HEK293T (cell line): ENCODE results near the gene MYO7B.

Experiments
- CTCF ChIA-PET: fragments of 350-600 bp; formaldehyde crosslinking; extraction: SDS; loops from one replicate; lab custom pipeline; 2021; ENCODE audit warnings: antibody characterized with exemption, inconsistent platforms; lab: Yijun Ruan, JAX
- POLR2A ChIA-PET: fragments of 350-600 bp; formaldehyde crosslinking; extraction: SDS; loops from one replicate; lab custom pipeline; 2020; ENCODE audit warnings: antibody characterized with exemption, inconsistent platforms; lab: Yijun Ruan, JAX
- DNase-seq: peaks from one replicate; pipeline ENCODE4 v3.0.0; 2012; ENCODE audit warnings: mixed read lengths; ENCODE audit errors: extremely low spot score
- ARNT ChIP-seq: fragments of 450-650 bp; IDR thresholded peaks from 2 replicates; pipeline ENCODE4 v1.6.1; 2017; ENCODE audit warnings: mild to moderate bottlenecking
- BHLHE40 ChIP-seq: fragments of 450-650 bp; IDR thresholded peaks from 2 replicates; pipeline ENCODE4 v1.6.1; 2016; ENCODE audit warnings: mild to moderate bottlenecking, moderate library complexity, borderline replicate concordance
- CTBP1 ChIP-seq: fragments of 450-650 bp; IDR thresholded peaks from 2 replicates; pipeline ENCODE4 v1.6.1; 2016; ENCODE audit warnings: borderline replicate concordance
- ELF4 ChIP-seq: fragments of 450-650 bp; IDR thresholded peaks from 2 replicates; pipeline ENCODE4 v1.6.1; 2017; ENCODE audit warnings: antibody characterized with exemption
- FOXA1 ChIP-seq: fragments of 450-650 bp; IDR thresholded peaks from 2 replicates; pipeline ENCODE4 v1.6.1; 2016; ENCODE audit warnings: mild to moderate bottlenecking
- FOXK2 ChIP-seq: fragments of 450-650 bp; IDR thresholded peaks from 2 replicates; pipeline ENCODE4 v1.6.1; 2016; ENCODE audit warnings: mild to moderate bottlenecking
- FOXM1 ChIP-seq: fragments of 450-650 bp; IDR thresholded peaks from 2 replicates; pipeline ENCODE4 v1.6.1; 2017; ENCODE audit warnings: mild to moderate bottlenecking, borderline replicate concordance
- HDGF ChIP-seq: fragments of 450-650 bp; IDR thresholded peaks from 2 replicates; pipeline ENCODE4 v1.6.1; 2017; ENCODE audit warnings: antibody characterized with exemption, borderline replicate concordance
- L3MBTL2 ChIP-seq: fragments of 450-650 bp; conservative IDR thresholded peaks from 2 replicates; pipeline ENCODE4 v1.6.1; 2016; ENCODE audit warnings: mild to moderate bottlenecking
- LEF1 ChIP-seq: fragments of 450-650 bp; IDR thresholded peaks from 2 replicates; pipeline ENCODE4 v1.6.1; 2017; ENCODE audit warnings: mild to moderate bottlenecking, borderline replicate concordance
- NFRKB ChIP-seq: fragments of 450-650 bp; IDR thresholded peaks from 2 replicates; pipeline ENCODE4 v1.6.1; 2016; ENCODE audit warnings: mild to moderate bottlenecking, moderate library complexity
- PKNOX1 ChIP-seq: fragments of 450-650 bp; IDR thresholded peaks from 2 replicates; pipeline ENCODE4 v1.6.1; 2016
- SP1 ChIP-seq: fragments of 450-650 bp; IDR thresholded peaks from 2 replicates; pipeline ENCODE4 v1.6.1; 2017
- SUZ12 ChIP-seq: fragments of 450-650 bp; IDR thresholded peaks from 2 replicates; pipeline ENCODE4 v1.6.1; 2016; ENCODE audit warnings: mild to moderate bottlenecking
- TARDBP ChIP-seq: fragments of 450-650 bp; IDR thresholded peaks from 2 replicates; pipeline ENCODE4 v1.6.1; 2016
- ZNF384 ChIP-seq: fragments of 450-650 bp; IDR thresholded peaks from 2 replicates; pipeline ENCODE4 v1.6.1; 2016

Gene MYO7B

DNA sequence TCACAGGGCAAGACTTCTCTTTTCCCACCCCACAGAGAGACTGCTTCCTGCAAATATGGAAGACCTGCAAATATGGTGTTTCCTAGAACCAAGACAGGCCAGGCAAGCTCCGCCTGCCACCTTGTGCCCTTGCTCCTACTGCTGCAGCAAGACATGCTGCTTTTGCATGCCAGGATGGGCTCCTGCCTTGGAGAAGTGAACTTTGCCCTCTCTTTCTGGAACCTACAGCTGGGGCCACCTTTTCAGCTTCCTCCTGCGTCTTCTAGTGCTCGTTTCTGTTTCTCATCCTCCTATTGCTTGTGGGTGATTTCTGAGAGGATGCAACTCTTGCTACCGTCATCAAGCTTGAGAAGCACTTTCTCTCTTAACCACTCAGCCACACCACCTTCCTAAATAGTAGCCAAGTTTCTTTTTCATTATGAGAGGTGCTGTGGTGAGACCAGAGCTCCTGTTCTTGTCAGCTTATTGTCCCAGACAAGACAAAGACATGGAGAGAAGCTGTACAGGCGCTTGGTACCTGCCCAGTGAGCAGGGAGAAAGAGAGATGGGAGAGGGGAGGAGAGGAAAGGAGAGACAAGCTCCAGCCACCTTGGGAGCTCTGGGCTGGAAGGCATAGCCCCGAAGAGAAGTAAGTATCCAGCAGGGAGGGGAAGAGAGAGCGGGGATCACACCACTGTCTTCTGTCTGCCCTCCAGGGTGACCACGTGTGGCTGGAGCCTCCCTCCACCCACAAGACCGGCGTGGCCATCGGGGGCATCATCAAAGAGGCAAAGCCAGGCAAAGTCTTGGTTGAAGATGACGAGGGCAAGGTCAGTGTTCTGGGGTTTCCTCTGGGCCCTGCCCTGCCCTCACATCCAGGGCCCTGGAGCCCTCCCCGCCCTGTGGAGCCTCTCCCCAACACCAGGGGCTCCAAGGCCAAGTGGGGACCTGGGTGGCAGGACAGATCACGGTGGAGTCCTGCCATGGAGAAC lies 28.3 kb downstream of the MYO7B start:
- no peak for DNase-seq
- ChIA-PET POLR2A (no interaction called here), CTCF (interaction anchor here (0.6 kb wide), 1 partner anchor 30 kb away, joined by 3 read pairs; no protein-coding TSS in a partner anchor)

DNA sequence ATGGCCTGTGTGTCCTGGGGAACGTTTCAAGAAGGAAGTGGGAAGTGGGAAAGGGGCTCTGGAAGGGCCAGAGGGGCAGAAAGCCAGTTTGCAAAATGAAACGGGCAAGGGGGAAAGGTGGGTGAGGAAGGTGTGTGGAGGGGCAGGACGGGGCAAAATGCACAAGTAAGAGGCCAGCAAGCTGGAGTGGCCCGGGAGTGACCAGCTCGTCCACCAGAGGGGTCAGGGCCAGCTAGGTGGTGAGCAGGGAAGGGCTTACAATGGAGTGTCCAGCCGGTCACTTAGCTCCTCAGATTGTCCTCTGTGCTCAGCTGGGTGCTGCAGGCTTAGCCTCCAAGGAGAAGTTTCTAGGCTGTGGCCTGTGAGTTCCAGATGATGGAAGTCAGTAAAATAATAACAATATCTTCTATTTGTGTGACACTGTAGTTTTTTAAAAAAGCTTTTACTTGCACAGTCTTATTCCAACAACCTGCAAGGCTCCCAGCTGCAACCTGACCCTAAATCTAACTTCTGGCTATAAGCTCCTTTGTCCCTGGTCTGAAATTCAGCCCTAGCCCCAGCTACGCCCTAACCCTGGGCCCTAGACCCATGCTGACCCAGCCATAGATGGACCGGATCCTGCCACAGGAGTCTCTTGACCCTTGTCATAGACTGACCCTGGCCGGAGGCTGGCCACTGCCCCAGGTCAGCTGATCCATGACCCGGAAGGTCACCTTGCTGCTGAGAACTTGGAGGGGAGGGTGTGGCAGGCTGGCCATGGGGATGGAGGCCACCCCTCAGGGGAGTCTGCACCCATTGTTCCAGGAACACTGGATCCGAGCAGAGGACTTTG lies 29.2 kb downstream of the MYO7B start:
- CTCF ChIA-PET: no interaction called here

More for the DNA sequence above, 28.3 kb downstream of the MYO7B start:
- no peak for TF ChIP-seq BHLHE40

GRCh38 chr2:127565261-127566138 lies 30.0 kb downstream of the MYO7B start:
- ChIA-PET POLR2A (no interaction called here), CTCF (no interaction called here)
- TF ChIP-seq L3MBTL2 (no peak), SUZ12 (no peak), ELF4 (no peak), LEF1 (no peak), FOXM1 (no peak), NFRKB (no peak), PKNOX1 (no peak), CTBP1 (no peak), HDGF (no peak), SP1 (no peak), ZNF384 (no peak), ARNT (no peak)
- DNase-seq: no peak

More for the DNA sequence above, 29.2 kb downstream of the MYO7B start:
- POLR2A ChIA-PET: no interaction called here
- TF ChIP-seq SUZ12: no peak
- TF ChIP-seq ARNT: no peak
- TF ChIP-seq BHLHE40: no peak
- no peak for TF ChIP-seq ZNF384
- no peak for TF ChIP-seq TARDBP
- no peak for TF ChIP-seq FOXM1
- no peak for TF ChIP-seq FOXA1
- no peak for TF ChIP-seq FOXK2
- TF ChIP-seq CTBP1: no peak
- TF ChIP-seq ELF4: no peak
- no peak for TF ChIP-seq HDGF
- no peak for TF ChIP-seq LEF1
- no peak for TF ChIP-seq PKNOX1
- no peak for TF ChIP-seq NFRKB
- no peak for TF ChIP-seq SP1
- TF ChIP-seq L3MBTL2: no peak
- no peak for DNase-seq

- no peak for DNase-seq
- POLR2A ChIA-PET: no interaction called here
- TF ChIP-seq NFRKB (no peak), SUZ12 (no peak)
- CTCF ChIA-PET: interaction anchor here (1.3 kb wide), 1 partner anchor 86 kb away, joined by 3 read pairs; no protein-coding TSS in a partner anchor
These were observed 30.6 kb downstream of the MYO7B start for GRCh38 chr2:127566139-127566417.

DNA sequence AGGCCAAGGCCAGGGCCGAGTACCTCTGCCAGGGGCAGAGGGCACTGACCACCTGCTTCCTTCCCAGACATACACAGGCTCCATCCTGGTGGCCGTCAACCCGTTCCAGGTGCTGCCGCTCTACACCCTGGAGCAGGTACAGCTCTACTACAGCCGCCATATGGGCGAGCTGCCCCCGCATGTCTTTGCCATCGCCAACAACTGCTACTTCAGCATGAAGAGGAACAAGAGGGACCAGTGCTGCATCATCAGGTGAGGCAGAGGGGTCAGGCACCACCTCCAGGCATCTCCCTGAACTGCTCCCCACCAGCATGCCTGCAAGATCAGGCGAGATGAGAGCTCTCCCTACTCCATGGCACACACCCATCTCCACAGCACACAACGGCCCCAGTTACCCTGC lies 31.1 kb downstream of the MYO7B start:
- no peak for DNase-seq
- POLR2A ChIA-PET: no interaction called here
- CTCF ChIA-PET: interaction anchor here (1.1 to 1.3 kb wide), 2 partner anchors 24 to 87 kb away, joined by 3 to 4 read pairs; no protein-coding TSS in a partner anchor
- TF ChIP-seq ARNT: no peak
- TF ChIP-seq FOXM1: no peak
- no peak for TF ChIP-seq BHLHE40
- no peak for TF ChIP-seq ELF4
- TF ChIP-seq LEF1: no peak
- no peak for TF ChIP-seq FOXK2
- no peak for TF ChIP-seq ZNF384
- TF ChIP-seq PKNOX1: no peak
- TF ChIP-seq HDGF: no peak
- TF ChIP-seq FOXA1: no peak
- no peak for TF ChIP-seq L3MBTL2
